ENCODE measurements around the gene KRTAP9-1.

Gene KRTAP9-1

GRCh38 chr17:41196068-41196467 is 6.4 kb downstream of the KRTAP9-1 start:
- Histone ChIP-seq H3K4me1 (no peaks in the 10 kb centered on the region), H3K27me3 (ENCODE audit: control insufficient read depth, insufficient read depth, low read length) (no peaks in the 10 kb centered on the region), H3K9me3 (ENCODE audit: control insufficient read depth, low read length) (no peaks in the 10 kb centered on the region), H3K4me2 (ENCODE audit: low read length) (no peak overlapping the region), H3K27ac (no peak overlapping the region), H3K4me3 (ENCODE audit: low read depth, low read length) (no peak overlapping the region), H3K79me2 (no peaks in the 10 kb centered on the region), H2AFZ (no peak overlapping the region), H3K9ac (no peak overlapping the region), H3K36me3 (ENCODE audit: control insufficient read depth, insufficient read depth, low read length) (no peaks in the 10 kb centered on the region)
- no peak for TF ChIP-seq CTCF (IDR thresholded peaks at IDR 0.05)

GRCh38 chr17:41199421-41200078 is 9.9 kb downstream of the KRTAP9-1 start:
- no peak for TF ChIP-seq CTCF (IDR thresholded peaks at IDR 0.05)
- no peaks in the 10 kb centered on the region for H3K36me3 ChIP-seq (ENCODE audit: control insufficient read depth, insufficient read depth, low read length)
- H3K9ac ChIP-seq, result no peak overlapping the region
- no peak overlapping the region for H3K4me2 ChIP-seq (ENCODE audit: low read length)
- H3K9me3 ChIP-seq (ENCODE audit: control insufficient read depth, low read length), result no peaks in the 10 kb centered on the region
- H3K79me2 ChIP-seq, result no peaks in the 10 kb centered on the region
- H2AFZ ChIP-seq, result no peak overlapping the region
- H3K27ac ChIP-seq, result no peak overlapping the region
- no peaks in the 10 kb centered on the region for H3K27me3 ChIP-seq (ENCODE audit: control insufficient read depth, insufficient read depth, low read length)
- H3K4me3 ChIP-seq (ENCODE audit: low read depth, low read length), result no peak overlapping the region
- no peaks in the 10 kb centered on the region for H3K4me1 ChIP-seq

GRCh38 chr17:41211845-41212466 is 22.3 kb downstream of the KRTAP9-1 start:
- Histone ChIP-seq H3K27me3 (ENCODE audit: control insufficient read depth, insufficient read depth, low read length) (no peaks in the 10 kb centered on the region), H3K4me3 (ENCODE audit: low read depth, low read length) (no peak overlapping the region), H2AFZ (no peak overlapping the region), H3K36me3 (ENCODE audit: control insufficient read depth, insufficient read depth, low read length) (no peaks in the 10 kb centered on the region), H3K79me2 (no peaks in the 10 kb centered on the region), H3K4me2 (ENCODE audit: low read length) (no peak overlapping the region), H3K4me1 (no peaks in the 10 kb centered on the region), H3K9me3 (ENCODE audit: control insufficient read depth, low read length) (no peaks in the 10 kb centered on the region), H3K9ac (no peak overlapping the region), H3K27ac (no peak overlapping the region)
- no peak for TF ChIP-seq CTCF (IDR thresholded peaks at IDR 0.05)

- H3K9ac ChIP-seq, result no peak overlapping the region
- H3K4me2 ChIP-seq (ENCODE audit: low read length), result no peak overlapping the region
- H3K9me3 ChIP-seq (ENCODE audit: control insufficient read depth, low read length), result no peaks in the 10 kb centered on the region
- no peak overlapping the region for H3K4me3 ChIP-seq (ENCODE audit: low read depth, low read length)
- H3K27ac ChIP-seq, result no peak overlapping the region
- TF ChIP-seq CTCF (IDR thresholded peaks at IDR 0.05), result no peak
- H3K27me3 ChIP-seq (ENCODE audit: control insufficient read depth, insufficient read depth, low read length), result no peaks in the 10 kb centered on the region
- H3K79me2 ChIP-seq, result no peaks in the 10 kb centered on the region
- H3K4me1 ChIP-seq, result no peaks in the 10 kb centered on the region
- no peaks in the 10 kb centered on the region for H3K36me3 ChIP-seq (ENCODE audit: control insufficient read depth, insufficient read depth, low read length)
- no peak overlapping the region for H2AFZ ChIP-seq
Measured at GRCh38 chr17:41212524-41213169, 23.0 kb downstream of the KRTAP9-1 start.
